Left ventricle myocardium inferior (tissue), 1 donor: ENCODE data around the gene GRIK1. TPM values are rescaled to one million over a fixed set of nuclear protein-coding genes. Genes with fewer than 3 reads are reported as not detected.

Experiments used
- DNase-seq: peaks from one replicate; pipeline ENCODE4 v3.0.0-alpha.2; 2020
- H3K27ac ChIP-seq: fragments of 200-600 bp; replicated peaks from 2 replicates; pipeline ENCODE4 v1.8.0; 2021
- H3K27me3 ChIP-seq: fragments of 200-600 bp; 2 replicates; pipeline ENCODE4 v1.8.0; 2021; ENCODE audit warnings: low read depth
- H3K36me3 ChIP-seq: fragments of 200-600 bp; 2 replicates; pipeline ENCODE4 v1.8.0; 2021
- H3K4me1 ChIP-seq: fragments of 200-600 bp; 2 replicates; pipeline ENCODE4 v1.8.0; 2021
- H3K4me3 ChIP-seq: fragments of 200-600 bp; 2 replicates; pipeline ENCODE4 v1.8.0; 2021; ENCODE audit warnings: mild to moderate bottlenecking, moderate library complexity
- H3K9me3 ChIP-seq: fragments of 200-600 bp; replicated peaks from 2 replicates; pipeline ENCODE4 v1.8.0; 2021
- CTCF ChIP-seq: fragments of 200-600 bp; IDR thresholded peaks from 2 replicates; pipeline ENCODE4 v1.8.0; 2021; ENCODE audit warnings: antibody characterized with exemption, mild to moderate bottlenecking, borderline replicate concordance
- intact Hi-C: fragments of 100-400 bp; cut with micrococcal nuclease; formaldehyde crosslinking; loops from one replicate; pipeline ENCODE4 v1.11.0; 2022
- total RNA-seq: library from RNA; stranded (reverse); fragmentation: NEBNext Ultra II Directional; extraction: Animal tissue kit (Norgen Biotek cat#: 25700); gene quantifications from one replicate; pipeline ENCODE4 v1.2.1, GENCODE V29; 2021
- donor health status: DM: no; HTN: yes; CAD: no; lungs with severe emphysema.

Gene GRIK1
- total RNA-seq, 1 donor from 2014 or later: not detected

DNA sequence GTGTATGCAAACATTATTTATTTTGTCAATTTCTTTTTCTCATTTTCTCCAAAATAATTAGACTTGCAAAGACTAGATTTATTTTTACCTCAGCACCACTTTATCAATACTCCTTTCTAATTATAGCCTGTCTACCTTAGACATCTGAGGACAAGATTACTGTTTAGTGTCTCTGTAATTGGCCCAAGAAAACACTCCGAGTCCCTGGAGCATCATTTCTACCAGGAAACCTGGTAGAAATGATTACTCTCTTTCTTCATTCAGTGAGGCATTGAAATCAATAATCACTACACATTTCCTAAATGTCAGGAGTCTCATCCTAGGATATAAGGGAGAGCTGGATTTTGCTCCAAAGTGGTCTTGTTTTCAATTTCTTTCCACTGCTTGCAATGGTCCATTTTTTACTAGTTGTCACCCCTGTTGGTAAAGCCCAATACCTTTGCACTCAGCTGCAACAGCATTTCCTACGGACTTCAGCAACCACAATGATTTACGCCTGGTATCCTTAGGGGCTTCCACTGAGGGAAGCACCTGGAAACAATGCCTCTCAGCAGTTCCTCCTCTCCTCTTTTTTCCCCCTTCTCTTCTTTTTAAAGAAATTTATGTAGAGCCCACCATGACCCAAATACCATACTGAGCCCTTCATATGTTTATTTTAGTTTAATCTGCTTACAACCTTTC lies 64.6 kb downstream of the GRIK1 start:
- Histone ChIP-seq H3K27me3 (no peaks in the 10 kb centered on the region), H3K36me3 (no peaks in the 10 kb centered on the region), H3K9me3 (no peaks in the 10 kb centered on the region), H3K4me3 (no peak overlapping the region), H3K4me1 (no peaks in the 10 kb centered on the region), H3K27ac (no peak overlapping the region)
- no peak for DNase-seq
- intact Hi-C loops: no loop called here
- TF ChIP-seq CTCF: no peak

GRCh38 chr21:29873908-29874307 lies 65.9 kb downstream of the GRIK1 start:
- Histone ChIP-seq H3K36me3 (no peaks in the 10 kb centered on the region), H3K9me3 (no peaks in the 10 kb centered on the region), H3K4me3 (no peak overlapping the region), H3K4me1 (no peaks in the 10 kb centered on the region), H3K27me3 (no peaks in the 10 kb centered on the region), H3K27ac (no peak overlapping the region)
- no peak for DNase-seq
- no peak for TF ChIP-seq CTCF
- intact Hi-C loops: no loop called here

DNA sequence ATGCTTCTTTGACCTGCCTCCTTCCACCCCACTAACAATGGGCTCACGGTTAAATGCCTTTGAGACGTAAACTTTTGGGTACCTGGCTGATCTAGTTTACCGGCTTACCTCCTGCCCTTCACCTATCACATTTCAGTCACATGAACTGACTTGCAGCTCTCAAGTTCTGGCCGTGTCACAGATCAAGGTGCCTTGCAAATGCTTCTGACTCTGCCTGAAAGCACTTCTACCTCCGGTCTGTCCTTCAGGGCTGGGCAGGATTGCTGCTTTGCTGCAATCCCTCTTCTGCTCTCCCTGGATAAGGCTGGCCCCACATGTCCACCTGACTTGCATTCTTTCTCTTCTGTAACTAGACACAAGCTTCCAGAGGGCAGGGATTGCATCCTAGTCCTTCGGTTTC lies 69.0 kb downstream of the GRIK1 start:
- no peaks in the 10 kb centered on the region for H3K4me1 ChIP-seq
- peaks cover under 1% of the 10 kb centered on the region for H3K27me3 ChIP-seq
- H3K4me3 ChIP-seq: no peak overlapping the region
- no peak overlapping the region for H3K27ac ChIP-seq
- DNase-seq: no peak
- H3K9me3 ChIP-seq: no peaks in the 10 kb centered on the region
- no peak for TF ChIP-seq CTCF
- no peaks in the 10 kb centered on the region for H3K36me3 ChIP-seq
- intact Hi-C loops: no loop called here

DNA sequence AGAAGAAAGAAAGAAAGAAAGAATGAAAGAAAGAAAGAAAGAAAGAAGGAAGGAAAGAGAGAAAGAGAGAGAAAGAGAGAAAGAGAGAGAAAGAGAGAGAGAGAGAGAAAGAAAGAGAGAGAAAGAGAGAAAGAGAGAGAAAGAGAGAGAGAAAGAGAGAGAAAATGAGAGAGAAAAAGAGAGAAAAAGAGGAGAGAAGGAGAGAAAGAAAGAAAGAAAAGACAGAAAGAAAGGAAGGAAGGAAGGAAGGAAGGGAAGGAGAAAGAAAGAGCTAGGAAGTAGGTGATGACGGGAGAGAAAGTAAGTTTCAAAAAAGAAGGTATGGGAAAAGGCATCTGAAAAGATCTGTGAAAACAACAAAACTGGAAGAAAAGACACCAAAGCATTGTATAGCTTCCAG lies 72.0 kb downstream of the GRIK1 start:
- peaks cover 12% of the 10 kb centered on the region for H3K27me3 ChIP-seq
- H3K27ac ChIP-seq: no peak overlapping the region
- H3K9me3 ChIP-seq: no peaks in the 10 kb centered on the region
- no peaks in the 10 kb centered on the region for H3K36me3 ChIP-seq
- H3K4me1 ChIP-seq: no peaks in the 10 kb centered on the region
- intact Hi-C loops: no loop called here
- H3K4me3 ChIP-seq: no peak overlapping the region
- no peak for TF ChIP-seq CTCF
- no peak for DNase-seq

DNA sequence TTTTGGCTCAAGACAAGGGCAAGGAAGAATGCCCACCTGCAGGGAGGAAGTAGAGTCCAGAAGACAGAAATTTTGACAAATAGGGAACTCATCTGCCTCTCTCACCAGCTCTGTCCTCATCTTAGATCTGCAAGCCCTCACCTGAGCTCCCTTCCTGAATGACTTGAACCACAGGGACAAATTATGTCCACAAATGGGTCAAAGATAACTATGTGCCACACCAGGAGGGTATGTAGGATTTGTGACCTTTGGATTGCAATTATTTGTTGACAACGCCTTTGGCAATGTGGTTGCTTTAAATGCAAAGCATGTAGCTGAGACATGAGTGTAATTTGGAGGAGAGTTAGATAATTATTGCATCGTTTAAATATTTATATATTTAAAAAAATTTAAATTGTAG lies 79.5 kb downstream of the GRIK1 start:
- Histone ChIP-seq H3K27ac (no peak overlapping the region), H3K27me3 (peaks cover 13% of the 10 kb centered on the region), H3K9me3 (no peaks in the 10 kb centered on the region), H3K4me3 (no peak overlapping the region), H3K4me1 (no peaks in the 10 kb centered on the region), H3K36me3 (no peaks in the 10 kb centered on the region)
- intact Hi-C loops: no loop called here
- TF ChIP-seq CTCF: no peak
- DNase-seq: no peak
